ENCODE data around the gene VSTM2L.

The VSTM2L gene

GRCh38 chr20:37888641-37889040 is 14.3 kb upstream of the VSTM2L start:
- Histone ChIP-seq H3K27ac (no peak overlapping the region), H3K4me3 (no peak overlapping the region)
- no peak for TF ChIP-seq CTCF (IDR thresholded peaks at IDR 0.05)
- DNase-seq (ENCODE audit: low spot score) = no peak

- DNase-seq (ENCODE audit: low spot score) = no peak
- no peak overlapping the region for H3K4me3 ChIP-seq
- H3K27ac ChIP-seq = no peak overlapping the region
- TF ChIP-seq CTCF (IDR thresholded peaks at IDR 0.05) = no peak
These were observed 12.8 kb upstream of the VSTM2L start for GRCh38 chr20:37890108-37890507.

- TF ChIP-seq CTCF (IDR thresholded peaks at IDR 0.05) = no peak
- no peak overlapping the region for H3K27ac ChIP-seq
- no peak for DNase-seq (ENCODE audit: low spot score)
- no peak overlapping the region for H3K4me3 ChIP-seq
These were observed 12.3 kb upstream of the VSTM2L start for GRCh38 chr20:37890643-37891042.

DNA sequence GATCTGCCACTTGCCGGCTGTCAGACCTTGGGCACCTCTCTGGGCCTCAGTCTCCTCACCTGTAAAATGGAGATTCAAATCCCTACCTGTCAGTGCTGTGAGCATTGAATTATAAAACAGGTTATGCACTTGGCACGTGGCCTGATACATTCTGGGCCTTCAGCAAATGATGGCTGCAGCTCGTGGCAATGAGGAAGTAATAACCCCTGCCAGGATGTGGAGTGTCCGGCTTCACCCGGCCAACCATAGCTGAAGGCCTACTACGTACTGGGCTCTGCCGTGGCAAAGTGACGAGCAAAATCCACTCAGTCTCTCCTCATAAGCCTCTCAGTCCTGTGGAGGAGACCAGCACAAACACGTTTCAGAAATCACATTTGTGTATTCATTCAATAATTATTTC is 10.9 kb upstream of the VSTM2L start:
- TF ChIP-seq CTCF (IDR thresholded peaks at IDR 0.05) = no peak
- H3K4me3 ChIP-seq = no peak overlapping the region
- no peak overlapping the region for H3K27ac ChIP-seq
- no peak for DNase-seq (ENCODE audit: low spot score)

- TF ChIP-seq CTCF (IDR thresholded peaks at IDR 0.05) = no peak
- DNase-seq (ENCODE audit: low spot score) = no peak
- Histone ChIP-seq H3K4me3 (no peak overlapping the region), H3K27ac (no peak overlapping the region)
These were observed 9.2 kb upstream of the VSTM2L start for GRCh38 chr20:37893566-37894241.

GRCh38 chr20:37894454-37894853 is 8.5 kb upstream of the VSTM2L start:
- no peak overlapping the region for H3K27ac ChIP-seq
- no peak for DNase-seq (ENCODE audit: low spot score)
- TF ChIP-seq CTCF (IDR thresholded peaks at IDR 0.05) = no peak
- no peak overlapping the region for H3K4me3 ChIP-seq

GRCh38 chr20:37895166-37895565 is 7.8 kb upstream of the VSTM2L start:
- Histone ChIP-seq H3K4me3 (no peak overlapping the region), H3K27ac (no peak overlapping the region)
- TF ChIP-seq CTCF (IDR thresholded peaks at IDR 0.05) = no peak
- no peak for DNase-seq (ENCODE audit: low spot score)

Data from coronary artery (tissue), 2 donors.